H9 (cell line): ENCODE results near the gene ZRSR2. TPM values are rescaled to one million over a fixed set of nuclear protein-coding genes. Genes with fewer than 3 reads are reported as not detected.
"Not testable (repeated sequence)": the region's sequence is repeated elsewhere in the genome, so short reads cannot be mapped to it uniquely, and the experiment has no call there.

ENCODE experiments used
- DNase-seq: peaks from one replicate; pipeline ENCODE4 v3.0.0-alpha.2; 2017
- H2AFZ ChIP-seq: one replicate; pipeline ENCODE4 v1.6.1; 2013; ENCODE audit warnings: mild to moderate bottlenecking, low read length, control low read depth, moderate library complexity
- H2AK5ac ChIP-seq: 2 replicates; pipeline ENCODE4 v1.6.1; 2013; ENCODE audit warnings: low read length, control low read depth, mixed read lengths; ENCODE audit not compliant: insufficient read length
- H2BK120ac ChIP-seq: one replicate; pipeline ENCODE4 v1.6.1; 2013; ENCODE audit warnings: low read depth, mild to moderate bottlenecking, low read length, control low read depth, inconsistent platforms; ENCODE audit not compliant: poor library complexity, severe bottlenecking
- H2BK12ac ChIP-seq: 2 replicates; pipeline ENCODE4 v1.6.1; 2013; ENCODE audit warnings: low read length, control low read depth, mixed read lengths, low read depth; ENCODE audit not compliant: insufficient read length
- H2BK15ac ChIP-seq: 2 replicates; pipeline ENCODE4 v1.6.1; 2013; ENCODE audit warnings: low read depth, low read length, control low read depth
- H2BK20ac ChIP-seq: one replicate; pipeline ENCODE4 v1.6.1; 2013; ENCODE audit warnings: low read depth, mild to moderate bottlenecking, low read length, control low read depth, inconsistent platforms; ENCODE audit not compliant: poor library complexity, severe bottlenecking
- H2BK5ac ChIP-seq: 2 replicates; pipeline ENCODE4 v1.6.1; 2013; ENCODE audit warnings: low read length, control low read depth, mixed read lengths; ENCODE audit not compliant: insufficient read length
- H3K14ac ChIP-seq: 2 replicates; pipeline ENCODE4 v1.6.1; 2013; ENCODE audit warnings: low read length, control low read depth; ENCODE audit not compliant: insufficient read depth
- H3K18ac ChIP-seq: 2 replicates; pipeline ENCODE4 v1.6.1; 2013; ENCODE audit warnings: low read depth, mild to moderate bottlenecking, mixed read lengths, low read length, control low read depth; ENCODE audit not compliant: insufficient read length
- H3K23ac ChIP-seq: 2 replicates; pipeline ENCODE4 v1.6.1; 2013; ENCODE audit warnings: low read length, control low read depth, mixed read lengths, low read depth; ENCODE audit not compliant: insufficient read length
- H3K23me2 ChIP-seq: 2 replicates; pipeline ENCODE4 v1.6.1; 2013; ENCODE audit warnings: low read depth, mild to moderate bottlenecking, mixed read lengths, low read length, control low read depth; ENCODE audit not compliant: insufficient read length, poor library complexity, severe bottlenecking
- H3K27ac ChIP-seq: 2 replicates; pipeline ENCODE4 v1.5.1; 2013; ENCODE audit warnings: low read length, control low read depth, mixed read lengths, low read depth; ENCODE audit not compliant: insufficient read length
- H3K27me3 ChIP-seq: 2 replicates; pipeline ENCODE4 v1.6.1; 2013; ENCODE audit warnings: low read length, control low read depth, inconsistent platforms; ENCODE audit not compliant: insufficient read depth
- H3K4ac ChIP-seq: 2 replicates; pipeline ENCODE4 v1.6.1; 2013; ENCODE audit warnings: low read depth, mild to moderate bottlenecking, control low read depth, inconsistent platforms, low read length, moderate library complexity
- H3K4me1 ChIP-seq: 2 replicates; pipeline ENCODE4 v1.6.1; 2013; ENCODE audit warnings: low read length, control low read depth, inconsistent platforms; ENCODE audit not compliant: insufficient read depth
- H3K4me2 ChIP-seq: 2 replicates; pipeline ENCODE4 v1.6.1; 2013; ENCODE audit warnings: low read length, control low read depth, mixed read lengths; ENCODE audit not compliant: insufficient read length, insufficient read depth
- H3K56ac ChIP-seq: 2 replicates; pipeline ENCODE4 v1.6.1; 2013; ENCODE audit warnings: low read depth, mild to moderate bottlenecking, mixed read lengths, low read length, control low read depth; ENCODE audit not compliant: insufficient read length
- H3K79me1 ChIP-seq: 2 replicates; pipeline ENCODE4 v1.6.1; 2013; ENCODE audit warnings: low read depth, mild to moderate bottlenecking, moderate library complexity, low read length, control low read depth, inconsistent platforms; ENCODE audit not compliant: insufficient read depth, poor library complexity, severe bottlenecking
- H3K79me2 ChIP-seq: 2 replicates; pipeline ENCODE4 v1.6.1; 2013; ENCODE audit warnings: low read length, control low read depth, inconsistent platforms; ENCODE audit not compliant: insufficient read depth
- H3K9ac ChIP-seq: 2 replicates; pipeline ENCODE4 v1.6.1; 2013; ENCODE audit warnings: low read length, control low read depth, mixed read lengths; ENCODE audit not compliant: insufficient read length; ENCODE audit errors: extremely low read depth
- H3K9me3 ChIP-seq: one replicate; pipeline ENCODE4 v1.6.1; 2013; ENCODE audit warnings: low read depth, low read length, inconsistent platforms; ENCODE audit not compliant: control insufficient read depth
- H3T11ph ChIP-seq: one replicate; pipeline ENCODE4 v1.6.1; 2013; ENCODE audit warnings: mild to moderate bottlenecking, low read length, control low read depth, inconsistent platforms
- H4K20me1 ChIP-seq: one replicate; pipeline ENCODE4 v1.6.1; 2013; ENCODE audit not compliant: control insufficient read depth, insufficient read length, insufficient read depth
- H4K5ac ChIP-seq: 2 replicates; pipeline ENCODE4 v1.6.1; 2013; ENCODE audit warnings: low read depth, mild to moderate bottlenecking, mixed read lengths, low read length, control low read depth; ENCODE audit not compliant: insufficient read length
- H4K8ac ChIP-seq: replicated peaks from 2 replicates; pipeline ENCODE4 v1.6.1; 2013; ENCODE audit warnings: low read length, control low read depth, mixed read lengths, low read depth; ENCODE audit not compliant: insufficient read length
- H4K91ac ChIP-seq: 2 replicates; pipeline ENCODE4 v1.6.1; 2013; ENCODE audit warnings: low read depth, mild to moderate bottlenecking, moderate library complexity, mixed read lengths, low read length, control low read depth; ENCODE audit not compliant: insufficient read length
- H3K27ac Mint-ChIP-seq, 3 experiments: 2 replicates in 2 of 3; 3 replicates in 1 of 3; pipeline ENCODE4 v1.8.0; 2020 to 2021; ENCODE audit warnings: mixed read lengths in 3 of 3, mild to moderate bottlenecking in 1 of 3, moderate library complexity in 1 of 3
- H3K27me3 Mint-ChIP-seq: 2 replicates; pipeline ENCODE4 v1.8.0; 2021; ENCODE audit warnings: low read depth, mild to moderate bottlenecking, moderate library complexity, mixed read lengths
- H3K36me3 Mint-ChIP-seq, 3 experiments: 2 replicates in 2 of 3; 3 replicates in 1 of 3; pipeline ENCODE4 v1.8.0; 2020 to 2021; ENCODE audit warnings: low read depth in 3 of 3, mixed read lengths in 3 of 3; ENCODE audit not compliant: insufficient read depth in 1 of 3
- H3K4me1 Mint-ChIP-seq, 2 experiments: 2 replicates each; pipeline ENCODE4 v1.8.0; 2020; ENCODE audit warnings: mixed read lengths in 2 of 2
- H3K4me3 Mint-ChIP-seq, 2 experiments: 2 replicates in 1 of 2; 3 replicates in 1 of 2; pipeline ENCODE4 v1.8.0; 2020 to 2021; ENCODE audit warnings: mild to moderate bottlenecking in 2 of 2, mixed read lengths in 2 of 2, moderate library complexity in 1 of 2
- H3K9me3 Mint-ChIP-seq, 2 experiments: 2 replicates in 1 of 2; 3 replicates in 1 of 2; pipeline ENCODE4 v1.8.0; 2020; ENCODE audit warnings: mild to moderate bottlenecking in 2 of 2, mixed read lengths in 2 of 2, moderate library complexity in 1 of 2
- WGBS: extraction: QIAGEN DNeasy Blood & Tissue Kit; methylation state at CpG from one replicate; pipeline ENCODE4 v1.1.7; 2013; ENCODE audit warnings: missing lambda C conversion rate, low lambda C conversion rate, mixed read lengths; ENCODE audit not compliant: insufficient read length; ENCODE audit errors: extremely low coverage; 5-methylcytosine and 5-hydroxymethylcytosine counted together
- total RNA-seq: library from RNA; stranded (reverse); gene quantifications from 2 replicates; pipeline ENCODE4 v1.2.1, GENCODE V29; 2021
- TF ChIP-seq, protein P1 (sequence below): fragments of 200-600 bp; sonication (generic); conservative IDR thresholded peaks from 3 replicates; pipeline ENCODE4 v1.8.0; 2021; ENCODE audit warnings: antibody characterized with exemption, mild to moderate bottlenecking

Gene ZRSR2
- total RNA-seq, 1 experiment from 2014 or later: 21.1 TPM

DNA sequence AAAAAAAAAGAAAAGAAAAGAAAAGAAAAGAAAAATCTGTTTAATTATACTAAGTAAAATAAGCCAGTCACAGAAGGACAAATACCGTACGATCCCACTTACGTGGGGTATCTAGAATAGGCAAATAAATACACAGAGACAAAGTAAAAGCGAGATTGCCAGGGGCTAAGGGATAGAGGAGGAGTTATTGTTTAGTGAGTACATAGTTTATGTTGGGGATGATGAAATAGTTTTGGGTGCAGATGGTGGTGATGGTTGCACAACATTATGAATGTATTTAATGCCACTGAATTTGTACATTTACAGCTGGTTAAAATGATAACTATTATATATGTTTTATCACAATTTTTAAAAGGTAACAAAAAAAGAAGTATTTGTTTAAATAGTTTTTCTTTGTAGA lies 45.1 kb upstream of the ZRSR2 start:
- Histone ChIP-seq H2BK5ac (no peak overlapping the region), H3K4me2 (no peak overlapping the region), H3K56ac (no peak overlapping the region), H3K4ac (no peak overlapping the region), H2BK15ac (no peak overlapping the region), H3K27ac (no peak overlapping the region), H4K91ac (no peak overlapping the region), H3K4me1 (peaks cover 3% of the 10 kb centered on the region), H2BK120ac (no peak overlapping the region), H4K5ac (no peak overlapping the region), H2BK20ac (no peak overlapping the region), H4K8ac (no peak overlapping the region), H3K9ac (no peak overlapping the region), H2BK12ac (no peak overlapping the region), H3K27me3 (no peaks in the 10 kb centered on the region), H3K23me2 (no peaks in the 10 kb centered on the region), H3K14ac (no peak overlapping the region), H3K18ac (no peak overlapping the region), H3K9me3 (no peaks in the 10 kb centered on the region), H2AK5ac (no peak overlapping the region), H4K20me1 (no peaks in the 10 kb centered on the region), H3K79me1 (no peaks in the 10 kb centered on the region), H3K23ac (no peak overlapping the region), H3T11ph (no peak overlapping the region), H2AFZ (no peak overlapping the region), H3K79me2 (no peaks in the 10 kb centered on the region)
- DNase-seq: no peak
- Mint-ChIP-seq H3K27me3 (peaks cover 3% of the 10 kb centered on the region; the same call in 1 of the 2 replicates), H3K4me3 (no peak overlapping the region), H3K9me3 (no peaks in the 10 kb centered on the region), H3K27ac (no peak overlapping the region), H3K4me1 (peaks cover 40 to 41% of the 10 kb centered on the region in 2 experiments), H3K36me3 (peaks cover 3 to 11% (median 4%) of the 10 kb centered on the region in 3 experiments; a peak in 5 of 7 replicates)
- no CpG with 5 or more reads among the region's 4 CpGs for WGBS
- TF ChIP-seq, protein P1, sequence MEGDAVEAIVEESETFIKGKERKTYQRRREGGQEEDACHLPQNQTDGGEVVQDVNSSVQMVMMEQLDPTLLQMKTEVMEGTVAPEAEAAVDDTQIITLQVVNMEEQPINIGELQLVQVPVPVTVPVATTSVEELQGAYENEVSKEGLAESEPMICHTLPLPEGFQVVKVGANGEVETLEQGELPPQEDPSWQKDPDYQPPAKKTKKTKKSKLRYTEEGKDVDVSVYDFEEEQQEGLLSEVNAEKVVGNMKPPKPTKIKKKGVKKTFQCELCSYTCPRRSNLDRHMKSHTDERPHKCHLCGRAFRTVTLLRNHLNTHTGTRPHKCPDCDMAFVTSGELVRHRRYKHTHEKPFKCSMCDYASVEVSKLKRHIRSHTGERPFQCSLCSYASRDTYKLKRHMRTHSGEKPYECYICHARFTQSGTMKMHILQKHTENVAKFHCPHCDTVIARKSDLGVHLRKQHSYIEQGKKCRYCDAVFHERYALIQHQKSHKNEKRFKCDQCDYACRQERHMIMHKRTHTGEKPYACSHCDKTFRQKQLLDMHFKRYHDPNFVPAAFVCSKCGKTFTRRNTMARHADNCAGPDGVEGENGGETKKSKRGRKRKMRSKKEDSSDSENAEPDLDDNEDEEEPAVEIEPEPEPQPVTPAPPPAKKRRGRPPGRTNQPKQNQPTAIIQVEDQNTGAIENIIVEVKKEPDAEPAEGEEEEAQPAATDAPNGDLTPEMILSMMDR: no peak

DNA sequence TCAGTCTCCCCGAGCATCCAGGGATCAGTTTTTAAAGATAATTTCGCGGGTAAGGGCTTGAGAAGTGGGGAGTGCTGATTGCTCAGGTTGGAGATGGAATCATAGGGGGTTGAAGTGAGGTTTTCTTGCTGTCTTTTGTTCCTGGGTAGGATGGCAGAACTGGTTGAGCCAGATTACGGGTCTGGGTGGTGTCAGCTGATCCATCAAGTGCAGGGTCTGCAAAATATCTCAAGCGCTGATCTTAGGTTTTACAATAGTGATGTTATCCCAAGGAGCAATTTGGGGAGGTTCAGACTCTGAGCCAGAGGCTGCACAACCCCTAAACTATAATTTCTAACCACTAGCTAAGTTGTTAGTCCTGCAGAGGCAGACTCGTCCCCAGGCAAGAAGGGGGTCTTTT lies 43.6 kb upstream of the ZRSR2 start:
- peak; percentile 36 for DNase-seq
- not testable (repeated sequence) for H3K4me1 ChIP-seq, H3K23ac ChIP-seq, H3K14ac ChIP-seq, H3K9me3 ChIP-seq, H2AK5ac ChIP-seq, H2BK12ac ChIP-seq, H2BK20ac ChIP-seq, H3K27me3 ChIP-seq, H4K8ac ChIP-seq, H4K20me1 ChIP-seq, H2BK15ac ChIP-seq, H3T11ph ChIP-seq, H3K9me3 Mint-ChIP-seq, H3K4ac ChIP-seq, H3K27ac ChIP-seq, H3K4me2 ChIP-seq, H2BK5ac ChIP-seq, H4K91ac ChIP-seq, H3K18ac ChIP-seq, H3K9ac ChIP-seq, H3K56ac ChIP-seq, H3K27me3 Mint-ChIP-seq, H3K79me2 ChIP-seq, H3K79me1 ChIP-seq, H4K5ac ChIP-seq, H2BK120ac ChIP-seq, H3K23me2 ChIP-seq, H2AFZ ChIP-seq
- H3K27ac Mint-ChIP-seq: peak overlapping the region in 2 of 3 experiments; percentile 51 to 71; a peak in 5 of 7 replicates
- peaks cover 52 to 53% of the 10 kb centered on the region in 2 experiments for H3K4me1 Mint-ChIP-seq
- H3K36me3 Mint-ChIP-seq: peaks cover 3 to 14% (median 10%) of the 10 kb centered on the region in 3 experiments; a peak in 6 of 7 replicates
- WGBS: no CpG with 5 or more reads among the region's 6 CpGs
- H3K4me3 Mint-ChIP-seq: peak overlapping the region; percentile 12 to 15; a peak in 4 of 5 replicates
